ENCODE measurements around the gene SCGB2A2.

Gene SCGB2A2

DNA sequence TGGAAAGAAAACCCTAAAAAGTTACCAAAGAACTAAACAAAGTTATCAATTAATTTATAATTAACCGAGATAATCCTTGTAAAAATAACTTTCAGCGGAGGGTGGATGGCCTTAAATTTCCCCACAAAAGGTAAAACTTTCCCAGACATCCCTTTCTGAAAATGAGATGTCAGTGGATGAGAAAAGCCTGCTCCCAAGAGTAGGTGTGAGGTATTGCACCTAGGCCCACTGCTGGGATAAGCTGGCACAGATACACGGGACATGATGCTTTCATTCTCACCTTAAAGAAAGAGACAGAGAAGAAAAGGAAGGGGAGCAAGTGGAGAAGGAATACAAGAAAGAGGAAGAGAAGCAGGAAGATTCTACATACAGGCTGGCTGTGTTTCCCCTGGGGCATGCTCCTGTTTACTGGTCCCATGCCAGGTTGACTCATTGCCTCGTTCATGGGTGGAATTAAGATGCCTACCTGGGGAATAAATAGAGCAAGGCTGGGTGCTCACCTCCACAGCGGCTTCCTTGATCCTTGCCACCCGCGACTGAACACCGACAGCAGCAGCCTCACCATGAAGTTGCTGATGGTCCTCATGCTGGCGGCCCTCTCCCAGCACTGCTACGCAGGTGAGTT is at the start of gene SCGB2A2:
Gene SCGB2A2 (plus strand): TSS at position 505 of the 625 bp plus-strand sequence. CDS start 59 bp downstream, at position 564.
- DNase-seq, result no peak

DNA sequence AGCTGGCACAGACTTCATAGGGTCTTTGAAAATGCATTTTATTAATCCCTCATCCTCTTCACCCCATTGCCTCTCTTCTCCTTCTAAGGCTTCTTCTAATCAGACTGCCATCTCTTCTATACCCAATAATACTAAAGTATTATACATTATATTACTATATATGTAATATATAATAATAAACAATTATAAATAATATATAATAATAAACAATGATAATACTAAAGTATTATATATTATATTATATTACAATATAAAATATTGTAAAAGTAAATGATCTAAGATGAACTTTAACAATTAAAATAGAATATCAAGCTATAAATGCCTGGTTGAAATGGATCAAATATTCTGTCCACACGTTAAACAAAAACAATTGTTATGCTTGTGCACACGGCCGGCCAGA is 48.5 kb upstream of the SCGB2A2 start:
- DNase-seq, result no peak

GRCh38 chr11:62223095-62223494 is 46.9 kb upstream of the SCGB2A2 start:
- DNase-seq, result no peak

DNA sequence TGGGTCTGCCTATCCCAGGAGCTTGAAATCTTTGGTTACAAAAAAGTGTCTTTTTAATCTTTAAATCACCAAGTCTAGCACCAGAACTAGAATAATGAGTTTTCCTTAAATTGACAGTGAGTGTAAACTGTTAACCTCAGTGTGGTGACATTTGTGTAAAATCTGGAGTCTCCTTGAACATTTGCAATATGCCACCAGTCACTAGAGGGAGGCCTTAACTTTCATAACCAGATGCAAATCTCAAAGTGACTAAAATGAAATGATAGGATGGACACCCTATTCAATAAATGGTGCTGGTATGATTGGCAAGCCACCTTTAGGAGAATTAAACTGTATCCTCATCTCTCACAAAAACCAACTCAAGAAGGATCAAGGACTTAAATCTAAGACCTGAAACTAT is 36.2 kb upstream of the SCGB2A2 start:
- DNase-seq, result no peak

DNA sequence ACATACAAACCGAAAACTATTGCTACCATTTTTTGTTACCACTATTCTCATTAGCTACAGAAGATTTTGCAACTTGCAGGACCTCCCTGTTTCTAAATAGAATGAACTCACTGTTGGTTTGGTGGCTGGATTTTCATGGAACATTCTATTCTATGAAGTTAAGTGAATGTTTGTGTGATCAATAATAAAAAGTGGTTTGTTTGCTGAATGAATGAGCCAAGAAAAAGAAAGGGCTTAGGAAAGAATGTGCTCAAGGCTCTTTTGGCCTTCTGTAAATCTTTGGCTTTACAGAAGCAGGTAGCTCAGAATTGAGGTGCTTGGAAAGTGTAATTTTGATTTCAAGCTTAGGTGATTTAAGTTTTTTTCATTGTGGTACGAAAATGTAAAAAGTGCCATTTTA is 33.8 kb upstream of the SCGB2A2 start:
- DNase-seq, result no peak

DNA sequence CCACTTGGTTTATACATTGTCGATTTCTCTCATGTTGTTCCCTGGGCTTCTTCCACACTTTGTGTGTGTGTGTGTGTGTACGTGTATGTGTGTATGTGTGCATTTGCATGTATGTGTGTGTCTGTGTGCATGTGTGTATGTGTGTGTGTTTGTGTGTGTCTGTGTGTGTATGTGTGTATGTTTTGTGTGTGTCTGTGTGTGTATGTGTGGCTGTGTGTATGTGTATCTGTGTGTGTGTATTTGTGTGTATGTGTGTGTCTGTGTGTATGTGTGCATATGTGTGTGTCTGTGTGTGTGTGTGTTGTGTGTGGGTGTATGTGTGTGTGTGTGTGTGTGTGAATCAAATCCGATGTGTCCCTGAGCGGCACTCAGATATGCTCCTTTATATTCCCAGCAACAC is 32.5 kb upstream of the SCGB2A2 start:
- no peak for DNase-seq

DNA sequence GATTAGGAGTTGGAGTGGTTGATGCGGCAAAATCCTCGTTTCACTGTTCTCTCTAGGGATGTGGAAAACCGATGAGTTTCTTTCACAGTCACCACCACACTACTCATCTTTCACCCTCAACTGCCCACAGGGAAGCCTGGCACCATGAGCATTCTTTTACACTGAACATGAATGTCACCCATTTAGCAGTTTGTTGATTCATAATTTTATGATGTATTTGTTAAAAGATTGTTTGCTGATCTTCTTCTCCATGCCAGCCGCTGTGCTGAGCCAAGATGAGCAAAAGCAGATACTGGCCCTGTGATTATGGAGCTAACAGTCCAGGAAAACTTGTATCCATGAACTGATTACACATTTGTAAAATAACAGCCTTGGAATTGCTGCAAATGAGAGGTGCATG is 31.8 kb upstream of the SCGB2A2 start:
- no peak for DNase-seq

DNA sequence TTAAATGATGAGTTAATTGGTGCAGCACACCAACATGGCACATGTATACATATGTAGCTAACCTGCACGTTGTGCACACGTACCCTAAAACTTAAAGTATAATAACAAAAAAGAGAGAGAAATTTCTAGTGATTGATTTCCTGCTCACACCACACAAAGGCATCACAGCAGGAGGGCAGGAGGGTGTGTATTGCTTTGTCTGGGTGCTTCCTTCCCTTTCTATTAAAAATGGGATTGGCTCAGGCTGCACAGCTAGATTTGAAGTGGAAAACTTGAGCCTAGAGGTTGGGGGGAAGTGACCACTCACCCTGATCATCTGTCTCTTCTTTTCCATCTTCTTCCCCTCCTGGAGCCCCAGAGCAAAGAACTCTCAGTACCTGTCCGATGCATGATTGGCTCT is 28.9 kb upstream of the SCGB2A2 start:
- DNase-seq, result no peak

DNA sequence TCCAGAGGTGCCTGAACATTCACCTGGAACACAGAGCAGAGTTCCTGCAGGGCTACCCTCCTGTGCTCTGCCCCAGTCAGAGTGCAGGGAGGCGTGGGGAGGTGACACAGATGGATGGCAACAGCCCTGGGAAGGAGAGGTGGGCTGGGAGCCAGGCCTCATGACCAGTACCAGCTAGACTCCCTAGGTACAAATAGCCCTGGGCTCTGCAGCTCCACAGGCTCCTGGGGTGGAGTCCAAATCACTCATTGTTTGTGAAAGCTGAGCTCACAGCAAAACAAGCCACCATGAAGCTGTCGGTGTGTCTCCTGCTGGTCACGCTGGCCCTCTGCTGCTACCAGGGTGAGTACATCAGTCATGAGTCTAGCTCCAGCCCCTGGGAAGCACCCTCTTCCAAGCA is 27.9 kb upstream of the SCGB2A2 start, which contains the start of gene SCGB1D2:
Gene SCGB1D2 (plus strand): TSS at position 219 of the 400 bp plus-strand sequence. CDS start 69 bp downstream, at position 288.
- DNase-seq, result no peak

- DNase-seq, result no peak
Observed at GRCh38 chr11:62245271-62245753, 24.6 kb upstream of the SCGB2A2 start.

DNA sequence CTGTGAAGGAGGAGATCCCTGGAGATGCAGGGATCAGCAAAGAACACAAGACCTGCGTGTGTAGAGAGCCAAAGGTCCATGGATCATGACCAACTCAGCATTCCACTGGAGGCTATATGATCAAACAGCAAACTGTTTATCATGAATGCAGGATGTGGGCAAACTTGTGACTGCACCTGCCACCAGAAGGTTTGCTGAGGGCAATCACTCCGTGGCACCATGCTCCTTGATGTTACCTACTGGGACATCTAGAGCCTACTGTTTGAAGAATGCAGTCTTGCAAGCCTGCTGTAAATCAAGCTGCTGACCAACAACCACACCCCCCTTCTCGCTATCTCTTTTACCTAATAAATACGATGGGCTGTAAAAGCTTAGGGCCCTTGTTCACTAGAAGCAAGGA is 18.3 kb upstream of the SCGB2A2 start:
- no peak for DNase-seq

- no peak for DNase-seq
Observed at GRCh38 chr11:62253999-62254542, 15.9 kb upstream of the SCGB2A2 start.

GRCh38 chr11:62256281-62256680 is 13.7 kb upstream of the SCGB2A2 start:
- DNase-seq, result no peak

DNA sequence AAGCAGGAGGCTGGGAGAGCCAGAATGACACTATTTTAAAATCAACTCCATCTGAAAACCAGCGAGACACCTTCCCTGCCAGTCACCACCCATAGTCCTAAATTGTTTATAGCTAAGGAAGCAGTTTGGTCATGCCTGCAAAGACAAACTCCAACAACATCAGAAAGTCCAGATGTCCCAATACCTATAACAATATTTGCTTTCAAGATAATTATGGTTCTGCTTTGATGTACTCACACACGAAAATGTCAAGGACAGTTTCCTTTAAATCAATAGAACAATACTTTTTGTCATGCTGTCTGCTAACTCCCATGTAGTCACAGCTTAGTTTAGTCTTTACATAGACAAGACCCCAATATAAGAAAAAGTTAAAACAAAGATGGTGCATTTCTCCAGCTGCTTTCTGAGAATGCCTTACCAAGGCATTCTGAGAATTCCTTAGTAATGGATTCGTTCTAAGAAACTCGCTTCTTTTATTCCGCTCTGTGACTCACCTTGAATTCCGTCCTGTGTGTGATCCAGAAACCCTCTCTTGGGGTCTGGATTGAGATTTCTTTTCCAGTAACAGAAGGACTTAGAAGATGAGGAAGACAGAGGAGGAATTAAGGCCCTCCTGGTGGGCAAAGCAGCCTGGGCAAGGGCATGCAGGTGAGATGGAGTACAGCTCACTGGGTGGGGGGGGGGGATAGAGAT is 9.6 kb upstream of the SCGB2A2 start:
- DNase-seq, result no peak

DNA sequence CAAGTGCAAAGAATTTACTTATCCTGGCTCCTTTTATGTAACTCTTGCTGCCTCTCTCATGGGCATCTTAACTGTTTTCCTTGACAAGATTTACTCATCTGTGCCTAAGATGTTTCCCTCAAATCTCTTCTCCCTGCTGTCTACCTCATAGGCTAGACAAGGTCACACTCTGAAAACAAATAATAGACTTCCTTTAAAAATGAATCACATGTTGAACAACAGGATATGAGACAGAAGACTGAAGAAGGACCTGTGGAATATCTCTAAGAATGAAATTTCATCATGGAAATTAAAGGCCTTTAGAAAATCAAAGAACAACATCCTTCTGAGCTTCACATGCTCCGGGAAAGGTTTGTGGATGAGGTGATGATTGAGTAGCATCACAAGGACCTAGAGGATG is 6.0 kb upstream of the SCGB2A2 start:
- no peak for DNase-seq

DNA sequence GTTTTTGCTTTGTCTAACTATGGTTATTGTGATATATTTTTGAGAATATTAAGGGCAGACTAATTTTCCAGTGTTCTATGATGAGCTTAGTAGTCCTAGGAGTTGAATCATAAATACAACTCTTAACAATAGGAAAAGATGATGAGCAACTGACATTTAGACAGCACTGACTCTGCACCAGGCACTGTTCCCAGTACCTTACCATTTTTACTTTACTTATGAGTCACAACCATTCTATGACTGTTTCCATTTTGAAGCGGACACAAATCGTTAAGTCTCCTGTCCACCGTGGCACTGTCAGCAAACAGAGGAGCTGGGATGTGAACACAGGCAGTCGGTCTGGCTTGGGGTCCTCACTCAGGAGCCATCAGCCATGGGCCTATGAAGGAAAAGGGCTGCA is 3.4 kb upstream of the SCGB2A2 start:
- no peak for DNase-seq

- DNase-seq, result no peak
Observed at GRCh38 chr11:62267050-62267449, 2.9 kb upstream of the SCGB2A2 start.

DNA sequence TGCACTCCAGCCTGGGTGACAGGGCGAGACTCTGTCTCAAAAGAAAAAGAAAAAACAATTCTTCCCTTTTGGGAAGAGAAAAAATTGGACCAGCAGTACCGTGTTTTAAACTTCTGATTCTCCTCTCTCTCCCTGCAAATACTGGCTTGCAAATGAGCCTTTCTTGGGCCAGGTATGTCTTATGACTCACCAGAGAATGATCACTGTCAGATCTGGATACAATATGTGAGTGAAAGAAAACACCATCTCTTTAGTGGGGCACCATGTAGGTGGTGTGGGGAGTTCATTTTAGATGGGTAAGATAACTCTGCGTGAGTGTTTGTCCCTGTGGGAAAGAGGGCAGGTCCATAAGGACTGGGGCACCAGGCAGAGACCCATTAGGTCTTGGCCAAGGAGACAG is 2.4 kb upstream of the SCGB2A2 start:
- DNase-seq, result no peak

GRCh38 chr11:62273284-62273683 is 3.3 kb downstream of the SCGB2A2 start:
- no peak for DNase-seq

DNA sequence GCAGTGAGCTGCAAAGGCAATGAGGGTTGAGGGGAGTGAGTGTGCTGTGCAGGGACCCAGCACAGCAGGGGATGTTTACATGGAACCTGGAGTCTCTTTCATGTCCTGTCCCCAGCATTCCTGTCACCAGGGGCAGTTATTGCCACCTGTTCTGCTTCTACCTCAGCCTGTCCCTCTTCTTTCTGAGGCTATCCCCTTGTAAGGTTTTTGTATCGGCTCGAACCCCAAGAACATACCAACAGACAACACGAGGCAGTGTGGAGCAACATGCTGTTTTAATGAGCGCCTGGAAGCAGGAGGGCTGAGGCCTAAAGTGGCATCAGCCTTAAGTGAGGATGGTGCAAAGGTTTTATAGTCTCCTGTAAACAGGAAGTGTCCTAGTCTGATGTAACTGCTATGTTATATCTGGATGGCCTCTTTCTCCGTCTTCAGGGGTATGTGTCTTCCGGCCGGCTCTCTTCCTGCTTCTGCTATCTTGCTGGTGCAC is 3.9 kb downstream of the SCGB2A2 start:
- DNase-seq, result no peak

DNA sequence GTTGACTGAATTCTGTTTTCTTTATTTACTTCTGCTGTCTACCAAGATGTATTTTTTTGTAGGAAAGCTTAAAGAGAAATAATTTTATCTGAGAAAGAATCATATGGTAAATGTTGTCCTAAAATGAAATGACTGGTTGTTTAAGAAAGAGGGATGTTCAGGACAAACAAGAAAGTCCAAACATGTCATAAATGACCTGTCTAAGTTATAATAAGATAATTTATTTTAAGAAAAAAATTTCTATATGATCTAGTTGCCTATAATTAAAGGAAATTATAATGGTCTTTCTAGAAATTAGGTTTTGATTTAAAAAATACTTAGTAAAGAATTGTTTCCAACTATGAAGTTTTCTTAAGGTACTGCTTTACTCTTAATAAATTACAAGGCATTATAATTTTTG is 10.5 kb downstream of the SCGB2A2 start:
- DNase-seq, result no peak

DNA sequence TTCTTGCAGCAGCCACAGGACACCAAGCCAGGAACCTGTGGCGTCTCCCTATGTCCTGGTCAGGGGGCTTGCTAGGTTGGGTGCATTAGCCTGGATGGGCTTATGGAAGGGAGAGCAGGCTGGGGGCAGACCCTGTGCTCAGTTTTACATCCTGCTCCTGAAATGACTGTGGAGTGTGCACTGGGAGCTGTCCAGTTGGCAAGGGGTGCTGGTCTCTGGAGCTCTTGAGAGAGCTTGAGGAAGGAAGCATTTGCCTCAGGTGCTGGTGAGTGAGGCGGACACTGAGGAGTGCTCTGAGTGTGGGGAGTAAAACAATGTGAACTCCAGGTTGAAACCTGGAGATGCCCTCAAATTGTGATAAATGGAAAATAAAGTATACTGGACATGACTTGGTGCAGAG is 25.5 kb downstream of the SCGB2A2 start:
- DNase-seq, result no peak

DNA sequence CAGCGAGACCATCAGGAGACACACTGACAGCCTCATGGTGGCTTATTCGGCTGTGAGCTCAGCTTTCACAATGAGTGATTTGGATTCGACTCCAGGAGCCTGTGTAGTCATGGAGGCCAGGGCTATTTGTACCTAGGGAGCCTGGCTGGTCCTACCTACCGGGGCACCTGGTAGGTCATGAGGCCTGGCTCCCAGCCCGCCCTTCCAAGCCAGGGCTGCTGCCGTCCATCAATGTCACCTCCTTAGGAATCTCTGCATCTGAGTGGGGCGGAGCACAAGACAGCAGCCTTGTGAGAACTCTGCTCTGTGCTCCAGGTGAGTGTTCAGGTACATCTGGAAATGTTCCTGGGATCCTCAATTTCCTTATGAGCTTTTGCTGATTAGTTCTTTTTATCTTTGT is 29.0 kb downstream of the SCGB2A2 start, which contains the start of gene SCGB1D4:
Gene SCGB1D4 (minus strand): TSS at position 101 of the 400 bp plus-strand sequence. CDS start 65 bp downstream, at position 36.
- no peak for DNase-seq

DNA sequence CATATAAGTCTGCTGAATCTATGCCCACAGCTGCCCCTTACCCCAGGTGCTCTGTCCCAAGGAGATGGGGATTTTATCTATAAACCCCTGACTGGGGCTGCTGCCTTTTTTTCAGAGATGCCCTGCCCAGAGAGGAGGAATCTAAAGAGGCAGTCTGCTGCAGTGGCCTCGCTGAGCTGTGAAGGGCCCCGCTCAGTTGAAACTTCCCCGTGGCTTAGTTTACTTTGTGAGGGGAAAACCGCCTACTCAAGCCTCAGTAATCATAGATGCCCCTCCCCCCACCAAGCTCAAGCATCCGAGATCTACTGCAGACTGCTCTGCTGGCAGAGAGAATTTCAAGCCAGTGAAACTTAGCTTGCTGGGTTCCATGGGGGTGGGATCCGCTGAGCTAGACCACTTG is 36.3 kb downstream of the SCGB2A2 start:
- DNase-seq, result no peak
